Panc1 (cell line): ENCODE data around the gene TRAPPC10. TPM values are rescaled to one million over a fixed set of nuclear protein-coding genes. Genes with fewer than 3 reads are reported as not detected.

Source experiments
- ATAC-seq: fragments of 200-7000 bp; cut with Tn5 transposase; 2 replicates; pipeline ENCODE4 v1.9.1; 2020; ENCODE audit warnings: mild to moderate bottlenecking, moderate library complexity
- BruUV-seq: library from RNA; stranded (reverse); fragments of 400-500 nt; replicated peaks from 2 replicates; lab custom pipeline; 2021; lab: Mats Ljungman, UMichigan
- CTCF ChIA-PET: fragments of 300-600 bp; sonication (Branson Sonifier 250); formaldehyde crosslinking; loops from one replicate; lab custom pipeline; 2022; ENCODE audit warnings: antibody characterized with exemption; lab: Charles Lee
- POLR2A ChIA-PET: fragments of 300-600 bp; sonication (Branson Sonifier 250); formaldehyde crosslinking; loops from one replicate; lab custom pipeline; 2022; ENCODE audit warnings: antibody characterized with exemption; lab: Charles Lee
- DNase-seq: peaks from one replicate; pipeline ENCODE4 v3.0.0-alpha.2; 2010; ENCODE audit warnings: low read depth, low spot score
- H3K27ac ChIP-seq: 2 replicates; pipeline ENCODE4 v1.5.1; 2011; ENCODE audit warnings: mild to moderate bottlenecking, low read length, inconsistent platforms
- H3K27me3 ChIP-seq: fragments of 200-500 bp; sonication (Bioruptor generic); 2 replicates; pipeline ENCODE4 v1.6.0; 2014; ENCODE audit warnings: low read length, inconsistent platforms; ENCODE audit not compliant: control insufficient read depth, insufficient read depth
- H3K36me3 ChIP-seq: fragments of 200-500 bp; sonication (Bioruptor generic); 2 replicates; pipeline ENCODE4 v1.5.1; 2014; ENCODE audit warnings: inconsistent platforms, mild to moderate bottlenecking, low read length, moderate library complexity; ENCODE audit not compliant: control insufficient read depth, insufficient read depth
- H3K4me1 ChIP-seq: 2 replicates; pipeline ENCODE4 v1.5.1; 2011; ENCODE audit warnings: inconsistent platforms, mild to moderate bottlenecking, low read length, moderate library complexity; ENCODE audit not compliant: control insufficient read depth, insufficient read depth
- H3K4me3 ChIP-seq, 2 experiments: 2 replicates each; pipeline ENCODE4 v1.5.1; 2011 to 2012; ENCODE audit warnings: low read depth in 2 of 2, low read length in 2 of 2, mild to moderate bottlenecking in 2 of 2, inconsistent platforms in 1 of 2, moderate library complexity in 1 of 2
- H3K9me3 ChIP-seq: fragments of 200-500 bp; sonication (Bioruptor generic); 2 replicates; pipeline ENCODE4 v1.5.1; 2014; ENCODE audit warnings: low read depth, mild to moderate bottlenecking, inconsistent platforms, low read length, moderate library complexity; ENCODE audit not compliant: control insufficient read depth, insufficient read depth
- CTCF ChIP-seq: fragments of 450-650 bp; IDR thresholded peaks from 2 replicates; pipeline ENCODE4 v1.5.1; 2017; ENCODE audit warnings: mild to moderate bottlenecking
- POLR2AphosphoS5 ChIP-seq: IDR thresholded peaks from 2 replicates; pipeline ENCODE4 v1.6.1; 2012; ENCODE audit warnings: mild to moderate bottlenecking, low read depth, low read length, moderate library complexity
- SIN3A ChIP-seq: IDR thresholded peaks from 2 replicates; pipeline ENCODE4 v1.6.1; 2012; ENCODE audit warnings: low read depth, mild to moderate bottlenecking, low read length, moderate library complexity, borderline replicate concordance; ENCODE audit not compliant: insufficient read depth
- TCF7L2 ChIP-seq: IDR thresholded peaks from 2 replicates; pipeline ENCODE4 v1.6.1; 2011; ENCODE audit warnings: mild to moderate bottlenecking, low read depth, low read length, inconsistent platforms
- in situ Hi-C: cut with HindIII; loops from 2 replicates; pipeline ENCODE4 v1.10.0; 2016; ENCODE audit warnings: low sequenced_read_pairs, low pct_unique_long_range_greater_than_20kb
- intact Hi-C: fragments of 100-400 bp; cut with micrococcal nuclease; formaldehyde crosslinking; loops from one replicate; pipeline ENCODE4 v1.10.0; 2022; ENCODE audit not compliant: unreplicated experiment
- total RNA-seq: library from RNA; stranded (reverse); gene quantifications from one replicate; pipeline ENCODE4 v1.2.1, GENCODE V29; 2021; ENCODE audit not compliant: unreplicated experiment
- TF ChIP-seq, protein P1 (sequence below), 2 experiments: IDR thresholded peaks; 2 replicates each; pipeline ENCODE4 v1.6.1; 2011 to 2012; ENCODE audit warnings: low read depth in 2 of 2, control low read depth in 1 of 2, low read length in 1 of 2, mild to moderate bottlenecking in 1 of 2, moderate library complexity in 1 of 2; ENCODE audit not compliant: insufficient read depth in 1 of 2

The TRAPPC10 gene
- total RNA-seq, 1 experiment from 2014 or later, result 34.5 TPM

DNA sequence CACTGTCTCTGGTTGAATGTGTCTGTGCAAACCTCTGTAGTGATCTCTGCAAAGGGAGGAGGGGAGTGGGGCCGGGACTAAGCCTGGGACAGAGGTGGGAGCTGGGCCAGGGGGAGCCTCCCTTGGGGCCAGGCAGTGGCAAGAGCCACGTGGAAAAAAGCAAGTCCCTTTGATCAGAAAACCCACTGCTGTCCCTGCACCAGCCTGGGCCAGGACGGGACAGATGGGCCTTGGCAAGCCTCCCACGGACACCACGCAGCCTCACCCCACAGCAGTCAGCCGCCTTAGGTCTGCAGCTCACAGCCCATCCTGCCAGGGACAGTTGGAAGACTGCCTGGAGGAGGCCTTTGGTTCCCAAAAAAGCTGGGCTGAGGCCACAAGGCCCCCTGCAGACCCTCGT, 11.7 kb upstream of the TRAPPC10 start:
- intact Hi-C loops (no loop called here), in situ Hi-C loops (no loop called here)
- TF ChIP-seq, protein P1, sequence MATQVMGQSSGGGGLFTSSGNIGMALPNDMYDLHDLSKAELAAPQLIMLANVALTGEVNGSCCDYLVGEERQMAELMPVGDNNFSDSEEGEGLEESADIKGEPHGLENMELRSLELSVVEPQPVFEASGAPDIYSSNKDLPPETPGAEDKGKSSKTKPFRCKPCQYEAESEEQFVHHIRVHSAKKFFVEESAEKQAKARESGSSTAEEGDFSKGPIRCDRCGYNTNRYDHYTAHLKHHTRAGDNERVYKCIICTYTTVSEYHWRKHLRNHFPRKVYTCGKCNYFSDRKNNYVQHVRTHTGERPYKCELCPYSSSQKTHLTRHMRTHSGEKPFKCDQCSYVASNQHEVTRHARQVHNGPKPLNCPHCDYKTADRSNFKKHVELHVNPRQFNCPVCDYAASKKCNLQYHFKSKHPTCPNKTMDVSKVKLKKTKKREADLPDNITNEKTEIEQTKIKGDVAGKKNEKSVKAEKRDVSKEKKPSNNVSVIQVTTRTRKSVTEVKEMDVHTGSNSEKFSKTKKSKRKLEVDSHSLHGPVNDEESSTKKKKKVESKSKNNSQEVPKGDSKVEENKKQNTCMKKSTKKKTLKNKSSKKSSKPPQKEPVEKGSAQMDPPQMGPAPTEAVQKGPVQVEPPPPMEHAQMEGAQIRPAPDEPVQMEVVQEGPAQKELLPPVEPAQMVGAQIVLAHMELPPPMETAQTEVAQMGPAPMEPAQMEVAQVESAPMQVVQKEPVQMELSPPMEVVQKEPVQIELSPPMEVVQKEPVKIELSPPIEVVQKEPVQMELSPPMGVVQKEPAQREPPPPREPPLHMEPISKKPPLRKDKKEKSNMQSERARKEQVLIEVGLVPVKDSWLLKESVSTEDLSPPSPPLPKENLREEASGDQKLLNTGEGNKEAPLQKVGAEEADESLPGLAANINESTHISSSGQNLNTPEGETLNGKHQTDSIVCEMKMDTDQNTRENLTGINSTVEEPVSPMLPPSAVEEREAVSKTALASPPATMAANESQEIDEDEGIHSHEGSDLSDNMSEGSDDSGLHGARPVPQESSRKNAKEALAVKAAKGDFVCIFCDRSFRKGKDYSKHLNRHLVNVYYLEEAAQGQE (IDR thresholded peaks at IDR 0.05; ENCODE audit: insufficient read depth in 1 of 2, low read depth in 2 of 2, low read length in 1 of 2), result no peak
- TF ChIP-seq TCF7L2, result no peak
- no peak for TF ChIP-seq POLR2AphosphoS5
- no peaks in the 10 kb centered on the region for H3K27me3 ChIP-seq
- no peak overlapping the region for H3K27ac ChIP-seq
- no peaks in the 10 kb centered on the region for H3K9me3 ChIP-seq
- ChIA-PET CTCF (no interaction called here), POLR2A (no interaction called here)
- no peak overlapping the region for H3K4me3 ChIP-seq
- no peak for ATAC-seq
- no peak for DNase-seq
- H3K4me1 ChIP-seq, result no peaks in the 10 kb centered on the region
- no peaks in the 10 kb centered on the region for H3K36me3 ChIP-seq
- BruUV-seq, result no TSS peak

DNA sequence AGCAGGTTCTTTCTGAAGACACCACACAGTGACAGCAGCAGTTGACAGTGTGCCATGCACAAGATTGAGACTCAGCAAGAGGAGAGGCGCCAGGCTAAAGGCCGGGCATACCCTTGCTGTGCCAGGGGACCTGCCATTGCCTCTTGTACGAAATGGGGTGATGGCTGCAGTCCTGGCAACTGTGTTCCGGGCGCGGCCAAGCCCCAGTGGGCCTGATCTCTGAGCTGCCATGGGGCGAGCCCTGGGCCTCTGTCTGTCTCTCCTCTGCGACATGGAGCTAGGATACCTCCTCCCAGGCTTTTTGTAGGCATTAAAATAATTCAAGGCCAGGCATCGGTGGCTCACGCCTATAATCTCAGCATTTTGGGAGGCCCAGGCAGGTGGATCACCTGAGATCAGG, 9.6 kb upstream of the TRAPPC10 start:
- no TSS peak for BruUV-seq
- in situ Hi-C loops, result no loop called here
- no peaks in the 10 kb centered on the region for H3K4me1 ChIP-seq

More for the DNA sequence above, 9.6 kb upstream of the TRAPPC10 start:
- Histone ChIP-seq H3K4me3 (no peak overlapping the region), H3K27me3 (no peaks in the 10 kb centered on the region), H3K9me3 (no peaks in the 10 kb centered on the region), H3K36me3 (no peaks in the 10 kb centered on the region), H3K27ac (no peak overlapping the region)
- DNase-seq (no peak), ATAC-seq (no peak)
- ChIA-PET CTCF (no interaction called here), POLR2A (no interaction called here)
- intact Hi-C loops, result no loop called here
- no peak for TF ChIP-seq TCF7L2
- TF ChIP-seq SIN3A, result no peak
- TF ChIP-seq CTCF, result no peak
- TF ChIP-seq, protein P1 (IDR thresholded peaks at IDR 0.05; ENCODE audit: insufficient read depth in 1 of 2, low read depth in 2 of 2, low read length in 1 of 2), result no peak
- TF ChIP-seq POLR2AphosphoS5, result no peak
